Gastroesophageal sphincter (tissue), 3 donors: ENCODE measurements around the gene IPO4.

Experiments
- CTCF ChIP-seq, 4 experiments: fragments of 200-600 bp in 2 of 4; fragments of 450-650 bp in 2 of 4; sonication (generic) in 1 of 4; IDR thresholded peaks; one replicate each; pipeline ENCODE4 v1.5.1; 2017 to 2019; ENCODE audit warnings: antibody characterized with exemption in 4 of 4, mild to moderate bottlenecking in 2 of 4, moderate library complexity in 2 of 4
- POLR2A ChIP-seq, 2 donors: fragments of 450-650 bp; IDR thresholded peaks; one replicate each; pipeline ENCODE4 v1.6.1; 2017; ENCODE audit warnings: antibody characterized with exemption in 2 of 2, mild to moderate bottlenecking in 2 of 2, moderate library complexity in 1 of 2

DNA sequence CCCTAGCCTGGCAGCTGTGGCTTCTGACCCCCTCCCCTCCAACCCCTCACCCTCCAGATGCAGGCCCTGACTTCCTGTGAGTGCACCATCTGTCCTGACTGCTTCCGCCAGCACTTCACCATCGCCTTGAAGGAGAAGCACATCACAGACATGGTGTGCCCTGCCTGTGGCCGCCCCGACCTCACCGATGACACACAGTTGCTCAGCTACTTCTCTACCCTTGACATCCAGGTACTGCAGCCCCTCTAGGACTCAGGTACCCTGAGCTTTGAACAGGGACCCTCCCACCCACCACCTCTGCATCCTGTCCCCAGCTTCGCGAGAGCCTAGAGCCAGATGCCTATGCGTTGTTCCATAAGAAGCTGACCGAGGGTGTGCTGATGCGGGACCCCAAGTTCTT is 33.5 kb downstream of the IPO4 start:
- TF ChIP-seq CTCF (IDR thresholded peaks at IDR 0.05): no peak
- TF ChIP-seq POLR2A (IDR thresholded peaks at IDR 0.05): no peak
